ENCODE measurements around the gene ITSN2. TPM values are rescaled to one million over a fixed set of nuclear protein-coding genes. Genes with fewer than 3 reads are reported as not detected.

Gene ITSN2
- total RNA-seq, 1 experiment from 2014 or later = 20.8 TPM

DNA sequence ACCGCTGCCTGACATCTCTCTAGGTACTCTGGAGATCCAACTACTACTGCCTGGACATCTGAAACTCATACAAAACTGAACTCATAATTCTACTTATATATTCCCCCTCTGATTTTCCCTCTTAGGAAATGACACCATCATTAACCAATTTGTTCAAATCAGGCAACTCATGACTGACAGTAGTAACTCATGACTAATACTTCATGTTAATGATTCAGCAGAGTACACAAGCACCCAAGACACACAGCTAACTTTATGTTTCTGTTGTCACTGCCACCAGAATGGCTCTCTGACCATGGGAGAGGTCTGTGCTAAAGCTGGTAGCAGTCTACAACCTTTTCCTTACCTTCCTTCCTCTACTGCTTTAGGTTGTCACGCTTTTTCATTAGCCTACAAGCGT lies 91.1 kb downstream of the ITSN2 start:
- DNase-seq (ENCODE audit: low read depth) = peak; percentile 27

DNA sequence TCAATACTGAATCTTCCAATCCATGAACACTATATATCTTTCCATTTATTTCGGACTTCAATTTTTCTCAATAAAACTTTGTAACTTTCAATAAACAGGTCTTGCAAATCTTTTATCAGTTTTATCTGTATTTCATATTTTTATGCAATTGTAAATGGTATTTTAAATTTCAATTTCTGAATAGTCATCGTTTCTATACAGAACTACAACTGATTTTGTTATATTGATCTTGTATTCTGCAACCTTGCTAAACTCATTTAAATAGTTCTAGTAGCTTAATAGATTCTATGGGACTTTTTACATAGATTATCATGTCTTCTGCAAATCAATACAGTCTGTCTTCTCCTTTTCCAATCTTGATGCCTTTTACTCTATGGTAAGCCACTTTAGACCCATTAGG lies 95.1 kb downstream of the ITSN2 start:
- DNase-seq (ENCODE audit: low read depth) = no peak

- no peak for DNase-seq (ENCODE audit: low read depth)
Observed at GRCh38 chr2:24262421-24262970, 97.8 kb downstream of the ITSN2 start.

DNA sequence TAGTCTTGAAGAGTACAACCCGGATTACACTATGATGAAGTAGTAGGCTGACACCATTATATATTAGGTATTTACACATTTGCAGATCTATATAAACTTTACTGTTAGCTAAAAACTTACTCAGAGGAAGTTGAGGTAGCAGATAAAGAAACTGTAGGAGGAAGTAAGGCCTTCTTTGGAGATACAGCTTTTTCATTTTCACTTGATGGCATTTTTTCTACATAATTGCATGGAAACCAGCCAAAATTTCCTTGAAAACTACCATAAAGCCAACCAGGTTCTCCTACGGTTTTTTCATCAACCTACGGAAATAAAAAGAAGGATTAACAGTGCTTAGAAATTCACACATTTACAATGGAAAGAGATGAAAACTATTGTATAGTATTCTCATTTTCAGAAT lies 98.9 kb downstream of the ITSN2 start:
- no peak for DNase-seq (ENCODE audit: low read depth)

DNA sequence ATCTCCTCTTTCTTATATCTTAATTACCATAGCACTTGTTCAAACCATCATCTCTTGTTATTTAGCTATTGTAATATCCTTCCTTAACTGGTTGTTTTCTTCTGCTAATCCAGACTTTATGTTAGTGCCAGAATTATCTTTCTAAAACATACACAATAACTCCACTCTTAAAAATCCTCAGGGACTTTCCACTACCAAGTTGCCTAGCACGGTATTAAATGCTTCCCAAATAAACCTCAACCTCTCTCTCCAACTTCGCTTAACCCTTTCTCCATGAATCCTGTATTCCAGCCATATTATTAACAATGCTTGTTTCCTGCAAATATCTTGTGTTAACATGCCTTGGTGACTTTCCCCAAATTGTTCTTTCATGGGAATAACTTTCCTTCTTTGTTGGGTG lies 101.0 kb downstream of the ITSN2 start:
- DNase-seq (ENCODE audit: low read depth) = no peak

DNA sequence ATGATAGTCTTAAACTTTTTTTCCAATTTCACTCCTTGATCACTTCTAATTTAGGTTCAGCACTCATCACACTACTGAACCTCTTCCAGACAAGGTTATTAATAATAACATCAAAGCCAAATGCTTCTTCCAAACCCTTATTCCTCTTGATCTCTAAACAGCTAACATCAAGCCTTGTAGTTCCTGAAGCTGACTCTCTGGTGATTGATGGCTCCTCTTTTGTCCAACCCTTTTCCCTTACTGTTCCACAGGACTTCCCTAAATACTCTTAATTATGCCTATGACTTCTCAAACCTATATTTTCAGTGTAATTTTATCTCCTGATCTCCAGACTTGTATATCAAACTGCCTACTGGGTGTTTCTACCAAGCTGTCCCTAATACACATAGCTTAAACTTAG lies 101.6 kb downstream of the ITSN2 start:
- no peak for DNase-seq (ENCODE audit: low read depth)

DNA sequence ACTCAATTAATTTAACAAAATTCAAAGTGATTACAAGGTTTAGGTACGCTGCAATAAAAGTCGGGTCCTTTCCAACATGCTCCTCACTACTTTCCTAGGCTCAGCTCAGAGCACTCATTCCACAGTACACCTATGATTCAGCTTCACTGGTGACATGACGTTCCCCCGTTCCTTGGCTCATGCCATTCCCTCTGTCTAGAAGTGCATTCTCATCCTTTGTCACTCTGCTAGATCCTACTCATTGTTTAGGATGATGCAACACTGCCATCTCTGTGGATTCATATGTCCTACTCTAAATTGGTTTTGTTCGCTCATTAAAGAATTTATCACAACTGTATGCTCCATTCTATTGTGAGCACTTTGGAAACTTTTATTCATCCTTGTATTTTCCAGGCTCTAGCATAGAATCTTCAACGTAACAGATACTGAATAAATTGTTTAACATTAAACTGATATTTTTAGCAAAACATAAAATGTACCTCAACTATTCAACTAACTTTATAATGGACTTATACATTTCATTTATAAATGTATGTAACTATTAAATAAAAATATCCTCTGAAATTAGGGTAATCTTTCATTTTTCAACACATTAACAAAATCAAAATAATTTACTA lies 106.9 kb downstream of the ITSN2 start:
- peak; percentile 29 for DNase-seq (ENCODE audit: low read depth)

GRCh38 chr2:24247592-24247991 lies 112.7 kb downstream of the ITSN2 start:
- no peak for DNase-seq (ENCODE audit: low read depth)

GRCh38 chr2:24247164-24247563 lies 113.2 kb downstream of the ITSN2 start:
- DNase-seq (ENCODE audit: low read depth) = no peak

DNA sequence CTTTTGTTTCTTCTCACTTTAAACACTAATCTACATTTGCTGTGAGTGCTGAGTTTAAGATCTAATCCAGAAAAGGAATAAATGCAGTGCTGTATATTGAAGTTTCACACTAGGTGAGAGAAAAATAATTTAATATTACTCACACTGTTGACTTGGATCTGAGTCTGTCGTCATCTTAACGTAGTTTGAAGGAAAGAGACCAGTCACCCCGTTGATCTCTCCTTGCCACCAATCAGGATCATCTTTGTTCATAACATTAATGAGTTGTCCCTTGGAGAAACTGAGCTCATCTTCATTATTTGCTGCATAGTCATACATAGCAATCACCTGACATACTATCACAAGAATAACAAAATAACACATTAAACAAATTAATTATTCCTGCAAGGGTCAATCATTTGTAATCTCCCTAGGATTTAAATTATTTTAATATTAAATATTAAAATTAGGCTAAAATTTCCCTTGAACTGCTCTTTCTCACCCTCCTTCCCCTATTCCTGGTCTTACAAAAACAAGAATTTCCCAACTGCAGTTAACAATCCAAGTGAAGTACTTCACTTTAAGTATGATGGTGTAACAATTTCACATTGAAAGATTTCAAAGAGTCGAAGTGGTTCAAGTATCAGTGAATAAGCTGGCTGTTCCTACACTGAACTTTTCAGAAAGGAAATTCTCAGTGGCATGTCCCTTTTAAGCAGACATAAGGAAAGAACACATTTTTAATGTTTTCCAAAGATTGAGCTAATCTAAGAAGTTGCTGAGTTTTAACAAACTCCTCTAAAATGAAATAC lies 114.2 kb downstream of the ITSN2 start:
- no peak for DNase-seq (ENCODE audit: low read depth)

GRCh38 chr2:24241528-24241927 lies 118.8 kb downstream of the ITSN2 start:
- DNase-seq (ENCODE audit: low read depth) = no peak

DNA sequence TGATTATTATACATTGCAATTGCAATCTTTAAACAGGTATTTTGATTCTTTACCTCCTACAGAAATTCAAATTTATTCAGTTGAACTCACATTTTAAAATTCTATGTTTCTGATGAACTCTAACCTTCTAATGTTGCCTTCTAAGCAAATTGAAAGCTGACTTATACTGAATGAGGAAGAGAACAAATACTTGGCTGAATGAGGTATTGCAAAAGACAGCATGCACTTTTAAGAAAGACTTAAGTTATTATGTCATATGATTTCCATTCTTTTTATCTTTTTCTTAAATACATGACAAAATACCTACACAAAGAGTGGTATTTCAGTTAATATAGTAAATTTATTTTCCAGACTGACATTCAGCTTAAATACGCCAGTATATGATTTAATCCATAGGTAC lies 120.8 kb downstream of the ITSN2 start:
- no peak for DNase-seq (ENCODE audit: low read depth)

DNA sequence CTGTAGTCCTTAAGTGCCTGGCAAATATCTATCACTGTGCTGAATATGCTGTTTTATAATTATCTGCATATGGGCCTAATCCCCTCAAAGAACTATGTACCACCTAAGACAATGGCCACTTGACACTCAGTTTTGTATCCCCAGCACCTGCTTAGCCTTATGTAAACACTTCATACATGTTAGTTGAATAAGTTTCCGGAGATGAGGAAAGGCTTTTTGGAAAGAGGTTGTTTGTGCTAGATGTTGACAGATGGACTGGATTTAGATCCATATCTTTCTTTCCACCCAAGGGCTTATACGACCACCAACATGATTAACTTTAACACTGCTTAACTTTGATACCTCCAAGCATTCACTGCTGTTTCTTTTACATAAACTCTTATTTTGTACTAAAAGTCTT lies 122.2 kb downstream of the ITSN2 start:
- no peak for DNase-seq (ENCODE audit: low read depth)

DNA sequence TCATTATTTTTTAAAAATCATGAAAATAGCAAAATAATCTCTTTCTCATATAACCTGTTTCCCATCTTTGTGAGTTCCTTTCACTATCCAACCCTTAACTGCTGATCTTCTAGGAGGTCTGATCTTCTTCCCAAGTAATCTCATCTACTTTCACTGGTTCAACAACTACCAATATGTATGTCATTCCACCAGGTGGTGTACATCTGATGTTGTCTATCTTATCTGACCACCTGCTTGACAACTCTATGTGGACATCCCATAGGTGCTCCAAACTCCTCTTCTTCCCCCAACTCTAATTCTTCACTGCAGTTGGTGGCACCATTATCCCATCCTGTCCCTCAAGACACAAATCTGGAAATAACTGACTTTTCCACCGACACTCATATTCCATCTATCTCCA lies 123.0 kb downstream of the ITSN2 start:
- DNase-seq (ENCODE audit: low read depth) = no peak

- DNase-seq (ENCODE audit: low read depth) = no peak
Observed at GRCh38 chr2:24233321-24233720, 127.0 kb downstream of the ITSN2 start.

- peak; percentile 30 for DNase-seq (ENCODE audit: low read depth)
Observed at GRCh38 chr2:24231461-24231881, 128.9 kb downstream of the ITSN2 start.

- DNase-seq (ENCODE audit: low read depth) = no peak
Observed at GRCh38 chr2:24228470-24228869, 131.9 kb downstream of the ITSN2 start.

- DNase-seq (ENCODE audit: low read depth) = no peak
Observed at GRCh38 chr2:24225499-24226242, 134.7 kb downstream of the ITSN2 start.

DNA sequence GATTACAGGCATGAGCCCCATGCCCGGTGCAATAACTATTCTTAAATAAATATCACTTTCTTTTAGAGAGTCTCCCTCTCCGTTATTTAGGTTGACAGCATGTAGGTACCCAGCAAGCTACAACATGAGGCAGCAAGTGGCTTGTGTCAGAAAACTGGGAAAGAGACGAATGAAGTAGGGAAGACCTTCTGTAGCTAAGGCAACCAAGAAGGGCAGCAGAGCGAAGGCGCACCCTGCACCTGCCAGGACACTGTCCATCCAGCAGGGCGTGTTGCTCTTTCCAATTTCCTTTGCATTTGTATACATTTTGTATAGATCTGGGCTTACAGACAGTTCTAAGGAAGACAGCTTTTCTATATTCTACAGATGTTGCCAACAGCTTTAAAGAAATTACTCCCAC lies 137.4 kb downstream of the ITSN2 start:
- DNase-seq (ENCODE audit: low read depth) = no peak

GRCh38 chr2:24221343-24222050 lies 138.8 kb downstream of the ITSN2 start:
- no peak for DNase-seq (ENCODE audit: low read depth)

DNA sequence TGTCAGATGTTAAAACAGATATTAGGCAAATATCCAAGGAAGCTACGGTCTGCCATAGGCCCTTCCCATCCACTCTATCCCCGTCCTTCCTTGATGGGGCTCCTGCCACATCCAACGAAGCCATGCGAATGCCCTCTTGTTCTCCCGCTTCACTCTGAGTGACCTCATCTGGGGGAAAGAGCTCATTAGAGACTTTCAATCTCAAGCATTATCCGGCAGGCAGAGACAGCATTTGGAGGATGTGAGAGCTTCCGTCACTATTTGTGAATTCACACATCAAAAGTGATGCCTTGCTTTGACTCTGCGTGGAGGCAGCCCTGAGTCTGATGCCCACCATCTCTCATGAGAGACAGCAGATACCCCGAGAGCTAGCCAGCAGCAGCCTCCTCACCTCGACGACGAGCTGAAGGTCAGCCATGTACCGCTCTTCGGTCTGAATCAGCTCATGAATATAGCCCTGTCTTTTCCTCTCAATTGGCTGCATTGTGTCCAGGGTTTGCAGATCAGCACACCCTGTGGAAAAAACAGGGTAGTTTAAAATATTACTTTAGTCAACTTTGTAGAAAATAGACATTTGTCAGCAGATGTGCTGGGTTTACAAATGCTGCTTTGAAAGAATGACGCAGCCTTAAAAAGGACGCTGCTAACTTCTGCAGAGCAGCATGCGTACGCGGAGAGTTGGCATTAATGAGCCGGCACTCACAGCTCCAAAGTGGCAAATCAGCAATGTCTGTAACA lies 139.6 kb downstream of the ITSN2 start:
- no peak for DNase-seq (ENCODE audit: low read depth)
